HG03066 (cell line): ENCODE data around the gene MYCN.

Source experiments
- ATAC-seq: cut with Tn5 transposase; IDR thresholded peaks from one replicate; pipeline ENCODE4 v1.9.1; 2021; ENCODE audit warnings: low read depth; ENCODE audit not compliant: unreplicated experiment

MYCN gene

GRCh38 chr2:15992457-15993231 lies 52.3 kb downstream of the MYCN start:
- no peak for ATAC-seq

- no peak for ATAC-seq
Observed at GRCh38 chr2:15993232-15993610, 52.9 kb downstream of the MYCN start.

- ATAC-seq, result no peak
Observed at GRCh38 chr2:15993666-15994065, 53.3 kb downstream of the MYCN start.

GRCh38 chr2:15995603-15996002 lies 55.3 kb downstream of the MYCN start:
- ATAC-seq, result no peak
